ENCODE measurements around the gene GPR31.

GPR31 gene

GRCh38 chr6:167118006-167118405, 39.8 kb downstream of the GPR31 start (continued):
- TF ChIP-seq ZNF645 (tag by site-specific recombination; IDR thresholded peaks at IDR 0.05) (no peak), ZNF311 (tag by site-specific recombination; IDR thresholded peaks at IDR 0.05; ENCODE audit: borderline replicate concordance) (no peak), INSM2 (tag by site-specific recombination; IDR thresholded peaks at IDR 0.05) (no peak), SP3 (tag by site-specific recombination; IDR thresholded peaks at IDR 0.05) (no peak), ZNF488 (tag by site-specific recombination; IDR thresholded peaks at IDR 0.05) (no peak), ZNF623 (tag by site-specific recombination; IDR thresholded peaks at IDR 0.05) (no peak), ZFP37 (tag by site-specific recombination; IDR thresholded peaks at IDR 0.05) (no peak)

- H3K27ac ChIP-seq (ENCODE audit: extremely low read depth, low read depth, low read length), result no peak overlapping the region
- no peaks in the 10 kb centered on the region for H3K36me3 ChIP-seq (ENCODE audit: control insufficient read depth in 2 of 2, insufficient read depth in 1 of 2, low read length in 2 of 2)
- no peak overlapping the region for H3K4me3 ChIP-seq (ENCODE audit: low read depth, low read length)
- CTCF ChIA-PET, result no interaction called here
- no peaks in the 10 kb centered on the region for H3K9me3 ChIP-seq (ENCODE audit: control insufficient read depth, insufficient read depth, low read depth, low read length)
- POLR2A ChIA-PET, result no interaction called here
- no peaks in the 10 kb centered on the region for H3K4me1 ChIP-seq (ENCODE audit: control insufficient read depth, insufficient read depth, low read length)
- TF ChIP-seq PRDM6 (tag by site-specific recombination; IDR thresholded peaks at IDR 0.05) (no peak), ZNF26 (tag by site-specific recombination; IDR thresholded peaks at IDR 0.05) (no peak), ZXDB (tag by site-specific recombination; IDR thresholded peaks at IDR 0.05) (no peak), ZNF76 (tag by site-specific recombination; IDR thresholded peaks at IDR 0.05; ENCODE audit: borderline replicate concordance, low read depth) (no peak), ZNF518A (tag by site-specific recombination; conservative IDR thresholded peaks at IDR 0.05; ENCODE audit: low read depth) (no peak), PRDM10 (tag by site-specific recombination; IDR thresholded peaks at IDR 0.05) (no peak), TCF7L2 (IDR thresholded peaks at IDR 0.05; ENCODE audit: borderline replicate concordance, low read depth, low read length) (no peak), ZNF513 (tag by site-specific recombination; IDR thresholded peaks at IDR 0.05) (no peak), WT1 (tag by site-specific recombination; IDR thresholded peaks at IDR 0.05) (no peak), ZBTB17 (tag by site-specific recombination; IDR thresholded peaks at IDR 0.05) (no peak)
These were observed 40.9 kb downstream of the GPR31 start for GRCh38 chr6:167116838-167117228.
